Activated naive CD4-positive, alpha-beta T cell treated with anti-CD3 and anti-CD28 coated beads, Interleukin-2, amount 50 U/mL, for 24 hours (primary cell): Measurements from ENCODE around the gene FZR1.

Source experiments
- H3K27ac Mint-ChIP-seq: one replicate; pipeline ENCODE4 v1.8.0; 2021; ENCODE audit warnings: mild to moderate bottlenecking, mixed read lengths
- H3K27me3 Mint-ChIP-seq: one replicate; pipeline ENCODE4 v1.8.0; 2021; ENCODE audit warnings: mixed read lengths
- H3K36me3 Mint-ChIP-seq: one replicate; pipeline ENCODE4 v1.8.0; 2021; ENCODE audit warnings: mixed read lengths
- H3K4me1 Mint-ChIP-seq: one replicate; pipeline ENCODE4 v1.8.0; 2021; ENCODE audit warnings: mixed read lengths
- H3K4me3 Mint-ChIP-seq: one replicate; pipeline ENCODE4 v1.8.0; 2021; ENCODE audit warnings: mild to moderate bottlenecking, mixed read lengths
- H3K9me3 Mint-ChIP-seq: one replicate; pipeline ENCODE4 v1.8.0; 2021; ENCODE audit warnings: mixed read lengths

Gene FZR1

DNA sequence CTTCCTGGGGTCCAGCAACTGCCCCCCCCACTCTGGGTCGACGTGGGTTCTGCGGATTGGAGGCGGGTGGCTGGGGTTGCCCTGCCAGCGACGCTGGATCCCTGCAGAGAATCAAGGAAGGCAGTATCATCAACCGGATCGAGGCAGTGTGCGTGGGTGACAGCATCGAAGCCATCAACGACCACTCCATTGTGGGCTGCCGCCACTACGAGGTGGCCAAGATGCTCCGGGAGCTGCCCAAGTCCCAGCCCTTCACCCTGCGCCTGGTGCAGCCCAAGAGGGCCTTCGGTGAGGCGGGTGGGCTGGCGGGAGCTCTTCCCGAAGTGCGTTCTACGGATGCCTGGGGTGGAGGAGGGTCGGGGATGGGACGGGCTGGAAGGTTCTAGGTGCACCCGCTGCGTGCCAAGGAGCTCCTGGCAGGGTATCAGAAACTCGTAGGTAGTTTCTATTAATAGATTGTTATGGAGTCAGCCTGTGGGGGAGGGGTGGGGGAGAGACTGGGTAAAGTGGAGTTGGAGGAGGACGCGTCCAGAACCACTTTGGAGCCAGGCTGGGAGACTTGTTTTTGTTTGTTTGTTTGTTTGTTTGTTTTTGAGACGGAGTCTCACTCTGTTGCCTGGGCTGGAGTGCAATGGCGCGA lies 80.7 kb downstream of the FZR1 start:
- Mint-ChIP-seq H3K4me1 (no peaks in the 10 kb centered on the region), H3K4me3 (peak overlapping the region; percentile 11), H3K27ac (no peak overlapping the region), H3K27me3 (no peaks in the 10 kb centered on the region), H3K36me3 (no peaks in the 10 kb centered on the region), H3K9me3 (no peaks in the 10 kb centered on the region)
